GM23248 (cell line): Measurements from ENCODE around the gene ING3.

Source experiments
- EZH2 ChIP-seq: fragments of 200-600 bp; sonication (generic); IDR thresholded peaks from 2 replicates; pipeline ENCODE4 v1.6.1; 2018; ENCODE audit warnings: antibody characterized with exemption, mild to moderate bottlenecking; ENCODE audit not compliant: insufficient read depth, poor library complexity, severe bottlenecking
- EZH2phosphoT487 ChIP-seq: fragments of 200-600 bp; sonication (generic); IDR thresholded peaks from 2 replicates; pipeline ENCODE4 v1.6.1; 2018; ENCODE audit warnings: antibody characterized with exemption, moderate library complexity, mild to moderate bottlenecking, low read depth; ENCODE audit not compliant: insufficient read depth

- TF ChIP-seq EZH2 (no peak), EZH2phosphoT487 (no peak)
Measured at GRCh38 chr7:120927454-120928103, 23.0 kb upstream of the ING3 start.
